Prostate gland (tissue), 2 donors: ENCODE results near the gene EPB41L1.

Experiments used
- CTCF ChIP-seq, 4 experiments: fragments of 200-600 bp in 2 of 4; fragments of 450-650 bp in 2 of 4; sonication (generic) in 2 of 4; IDR thresholded peaks; 1 replicate in 3 of 4; 2 replicates in 1 of 4; pipeline ENCODE4 v1.5.1; 2016 to 2019; ENCODE audit warnings: antibody characterized with exemption in 4 of 4, mild to moderate bottlenecking in 2 of 4, moderate library complexity in 2 of 4
- POLR2A ChIP-seq: fragments of 450-650 bp; IDR thresholded peaks from one replicate; pipeline ENCODE4 v1.6.1; 2016; ENCODE audit warnings: antibody characterized with exemption, mild to moderate bottlenecking
- POLR2AphosphoS5 ChIP-seq: sonication (generic); formaldehyde crosslinking; IDR thresholded peaks from one replicate; pipeline ENCODE4 v1.6.1; 2017; ENCODE audit warnings: antibody characterized with exemption

GRCh38 chr20:36130390-36130789, 24.1 kb upstream of the EPB41L1 start:
- no peak for TF ChIP-seq CTCF (IDR thresholded peaks at IDR 0.05)
- TF ChIP-seq POLR2A, result no peak
- TF ChIP-seq POLR2AphosphoS5, result no peak
